ENCODE data around the gene ANAPC16.
"Not testable (repeated sequence)": the region's sequence is repeated elsewhere in the genome, so short reads cannot be mapped to it uniquely, and the experiment has no call there.

Gene ANAPC16

GRCh38 chr10:72278668-72279393, 63.0 kb downstream of the ANAPC16 start:
- no peak for DNase-seq (ENCODE audit: low spot score)

DNA sequence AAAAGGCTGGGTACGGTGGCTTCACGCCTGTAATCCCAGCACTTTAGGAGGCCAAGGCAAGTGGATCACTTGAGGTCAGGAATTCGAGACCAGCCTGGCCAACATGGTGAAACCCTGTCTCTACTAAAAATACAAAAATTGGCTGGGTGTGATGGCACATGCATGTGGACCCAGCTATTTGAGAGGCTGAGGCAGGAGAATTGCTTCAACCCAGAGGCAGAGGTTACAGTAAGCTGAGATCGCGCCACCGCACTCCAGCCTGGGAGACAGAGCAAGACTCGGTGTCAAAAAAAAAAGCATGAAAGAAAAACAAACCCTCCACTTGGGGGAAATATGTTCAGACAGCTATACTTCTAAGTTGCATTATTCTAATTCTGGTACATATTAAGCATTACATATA, 63.8 kb downstream of the ANAPC16 start:
- DNase-seq (ENCODE audit: low spot score): not testable (repeated sequence)

DNA sequence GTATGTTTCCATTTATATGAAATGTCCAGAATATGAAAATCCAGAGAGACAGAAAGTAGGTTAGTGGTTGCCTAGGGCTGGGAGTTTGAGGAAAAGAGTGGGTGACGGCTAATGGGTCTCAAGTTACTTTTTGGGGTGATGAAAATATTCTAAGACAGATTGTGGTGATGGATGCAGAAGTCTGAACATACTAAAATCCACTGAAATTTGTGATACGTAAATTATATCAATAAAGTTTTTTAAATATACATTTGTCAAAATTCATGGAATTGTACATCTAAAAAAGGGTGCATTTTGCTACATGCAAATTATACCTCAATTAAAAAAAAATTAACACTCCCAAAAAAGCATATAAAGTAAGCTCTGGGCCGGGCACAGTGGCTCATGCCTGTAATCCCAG, 67.3 kb downstream of the ANAPC16 start:
- no peak for DNase-seq (ENCODE audit: low spot score)
